ENCODE results near the gene FHOD3. TPM values are rescaled to one million over a fixed set of nuclear protein-coding genes. Genes with fewer than 3 reads are reported as not detected.

FHOD3 gene
- total and polyA plus RNA-seq, 2 donors (not counting 1 experiment from before 2014, with no cell fraction given): not detected

DNA sequence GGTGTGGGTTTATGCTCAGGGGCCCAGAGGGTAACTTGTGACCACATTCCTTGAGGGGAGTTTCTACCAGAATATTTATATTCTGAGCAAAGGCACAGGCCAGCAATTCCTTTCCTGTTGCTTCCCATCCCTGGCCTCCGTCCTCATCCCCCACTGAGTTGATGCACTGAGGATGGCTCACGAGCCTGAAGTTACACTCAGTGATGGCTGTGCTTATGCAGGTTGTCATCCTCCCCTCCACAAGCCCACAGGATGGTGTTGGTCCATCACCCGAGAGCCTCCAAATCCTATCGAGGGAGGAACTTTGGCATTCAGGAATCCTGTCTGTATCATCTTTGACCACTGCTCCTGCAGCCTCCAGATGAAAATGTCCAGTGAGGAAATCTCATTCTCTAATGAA, 28.4 kb upstream of the FHOD3 start:
- ChIA-PET POLR2A (no interaction called here), CTCF (no interaction called here)
- Histone ChIP-seq H2AFZ (ENCODE audit: insufficient read depth, low read depth, low read length, poor library complexity, severe bottlenecking) (no peak overlapping the region), H3K79me2 (ENCODE audit: control insufficient read depth, insufficient read depth, low read length) (no peaks in the 10 kb centered on the region), H4K20me1 (ENCODE audit: control insufficient read depth, insufficient read depth, low read length, poor library complexity, severe bottlenecking) (no peaks in the 10 kb centered on the region), H3K9ac (ENCODE audit: low read length) (no peak overlapping the region), H3K4me2 (replicated peaks; ENCODE audit: low read depth, low read length, poor library complexity, severe bottlenecking) (no peak overlapping the region), H3K4me3 (ENCODE audit: control extremely low read depth in 1 of 5, extremely low read depth in 1 of 5, insufficient read depth in 1 of 5, low read depth in 2 of 5, low read length in 4 of 5) (no peak overlapping the region), H3K9me3 (ENCODE audit: control extremely low read depth in 1 of 3, control insufficient read depth in 2 of 3, insufficient read depth in 1 of 3, low read length in 2 of 3) (no peaks in the 10 kb centered on the region), H3K4me1 (ENCODE audit: control insufficient read depth in 2 of 2, insufficient read depth in 2 of 2, low read length in 2 of 2) (no peaks in the 10 kb centered on the region), H3K27me3 (replicated peaks in 1 of 4; ENCODE audit: control extremely low read depth in 1 of 4, control insufficient read depth in 3 of 4, insufficient read depth in 4 of 4, low read length in 3 of 4) (peaks cover 0 to 6% (median 4%) of the 10 kb centered on the region in 4 experiments), H3K27ac (ENCODE audit: low read length in 2 of 2) (no peak overlapping the region), H3K36me3 (replicated peaks in 1 of 2; ENCODE audit: control extremely low read depth in 1 of 2, control insufficient read depth in 1 of 2, extremely low read depth in 1 of 2, insufficient read depth in 2 of 2, low read length in 1 of 2) (no peaks in the 10 kb centered on the region)
- no peak overlapping the region for H3K27ac Mint-ChIP-seq
- H3K9me3 Mint-ChIP-seq (ENCODE audit: insufficient read depth): no peaks in the 10 kb centered on the region
- no peaks in the 10 kb centered on the region for H3K4me1 Mint-ChIP-seq
- WGBS (ENCODE audit: insufficient coverage): 91% methylated on average over 4 of the region's 4 CpGs
- no peak for TF ChIP-seq EZH2 (IDR thresholded peaks at IDR 0.05; ENCODE audit: borderline replicate concordance, insufficient read depth, low read depth, low read length, poor library complexity, severe bottlenecking)
- TF ChIP-seq, protein P1, sequence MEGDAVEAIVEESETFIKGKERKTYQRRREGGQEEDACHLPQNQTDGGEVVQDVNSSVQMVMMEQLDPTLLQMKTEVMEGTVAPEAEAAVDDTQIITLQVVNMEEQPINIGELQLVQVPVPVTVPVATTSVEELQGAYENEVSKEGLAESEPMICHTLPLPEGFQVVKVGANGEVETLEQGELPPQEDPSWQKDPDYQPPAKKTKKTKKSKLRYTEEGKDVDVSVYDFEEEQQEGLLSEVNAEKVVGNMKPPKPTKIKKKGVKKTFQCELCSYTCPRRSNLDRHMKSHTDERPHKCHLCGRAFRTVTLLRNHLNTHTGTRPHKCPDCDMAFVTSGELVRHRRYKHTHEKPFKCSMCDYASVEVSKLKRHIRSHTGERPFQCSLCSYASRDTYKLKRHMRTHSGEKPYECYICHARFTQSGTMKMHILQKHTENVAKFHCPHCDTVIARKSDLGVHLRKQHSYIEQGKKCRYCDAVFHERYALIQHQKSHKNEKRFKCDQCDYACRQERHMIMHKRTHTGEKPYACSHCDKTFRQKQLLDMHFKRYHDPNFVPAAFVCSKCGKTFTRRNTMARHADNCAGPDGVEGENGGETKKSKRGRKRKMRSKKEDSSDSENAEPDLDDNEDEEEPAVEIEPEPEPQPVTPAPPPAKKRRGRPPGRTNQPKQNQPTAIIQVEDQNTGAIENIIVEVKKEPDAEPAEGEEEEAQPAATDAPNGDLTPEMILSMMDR (IDR thresholded peaks at IDR 0.05): no peak
- intact Hi-C loops (cut with micrococcal nuclease): no loop called here
- no peak for DNase-seq
- H3K27me3 Mint-ChIP-seq: peaks cover 35% of the 10 kb centered on the region
- H3K4me3 Mint-ChIP-seq: no peak overlapping the region
- no peak for ATAC-seq (ENCODE audit: low read depth)

GRCh38 chr18:36271153-36271552, 26.4 kb upstream of the FHOD3 start:
- H3K4me3 Mint-ChIP-seq: no peak overlapping the region
- DNase-seq (no peak), ATAC-seq (ENCODE audit: low read depth) (no peak)
- Histone ChIP-seq H3K4me1 (ENCODE audit: control insufficient read depth in 2 of 2, insufficient read depth in 2 of 2, low read length in 2 of 2) (no peaks in the 10 kb centered on the region), H3K9me3 (ENCODE audit: control extremely low read depth in 1 of 3, control insufficient read depth in 2 of 3, insufficient read depth in 1 of 3, low read length in 2 of 3) (no peaks in the 10 kb centered on the region), H2AFZ (ENCODE audit: insufficient read depth, low read depth, low read length, poor library complexity, severe bottlenecking) (no peak overlapping the region), H3K9ac (ENCODE audit: low read length) (no peak overlapping the region), H3K27ac (ENCODE audit: low read length in 2 of 2) (no peak overlapping the region), H3K36me3 (replicated peaks in 1 of 2; ENCODE audit: control extremely low read depth in 1 of 2, control insufficient read depth in 1 of 2, extremely low read depth in 1 of 2, insufficient read depth in 2 of 2, low read length in 1 of 2) (no peaks in the 10 kb centered on the region), H3K27me3 (replicated peaks in 1 of 4; ENCODE audit: control extremely low read depth in 1 of 4, control insufficient read depth in 3 of 4, insufficient read depth in 4 of 4, low read length in 3 of 4) (peaks cover 0 to 12% (median 4%) of the 10 kb centered on the region in 4 experiments), H3K79me2 (ENCODE audit: control insufficient read depth, insufficient read depth, low read length) (no peaks in the 10 kb centered on the region), H3K4me3 (ENCODE audit: control extremely low read depth in 1 of 5, extremely low read depth in 1 of 5, insufficient read depth in 1 of 5, low read depth in 2 of 5, low read length in 4 of 5) (no peak overlapping the region), H3K4me2 (replicated peaks; ENCODE audit: low read depth, low read length, poor library complexity, severe bottlenecking) (no peak overlapping the region), H4K20me1 (ENCODE audit: control insufficient read depth, insufficient read depth, low read length, poor library complexity, severe bottlenecking) (no peaks in the 10 kb centered on the region)
- no peak for TF ChIP-seq EZH2 (IDR thresholded peaks at IDR 0.05; ENCODE audit: borderline replicate concordance, insufficient read depth, low read depth, low read length, poor library complexity, severe bottlenecking)
- TF ChIP-seq, protein P1 (IDR thresholded peaks at IDR 0.05): no peak
- H3K4me1 Mint-ChIP-seq: no peaks in the 10 kb centered on the region
- ChIA-PET CTCF (interaction anchor here (0.9 kb wide), 1 partner anchor 13 kb away, joined by 5 read pairs; no protein-coding TSS in a partner anchor), POLR2A (no interaction called here)
- intact Hi-C loops (cut with micrococcal nuclease): no loop called here
- H3K27me3 Mint-ChIP-seq: peaks cover 45% of the 10 kb centered on the region
- no peaks in the 10 kb centered on the region for H3K9me3 Mint-ChIP-seq (ENCODE audit: insufficient read depth)
- H3K27ac Mint-ChIP-seq: no peak overlapping the region

Data from B cell (primary cell).